HG03039 (cell line): ENCODE measurements around the gene LSM6.
A peak's percentile ranks its signal among the peaks of the same experiment; 100 is the strongest.

Experiments used
- ATAC-seq: cut with Tn5 transposase; IDR thresholded peaks from one replicate; pipeline ENCODE4 v1.9.1; 2021; ENCODE audit warnings: mild to moderate bottlenecking, moderate library complexity; ENCODE audit not compliant: unreplicated experiment

The LSM6 gene

GRCh38 chr4:146175541-146176453, at the start of gene LSM6:
TSS of gene LSM6 (plus strand) at chr4:146175718. CDS start at chr4:146182922, 7,204 bp downstream.
- ATAC-seq = peak; percentile 91

GRCh38 chr4:146132445-146132844, 43.1 kb upstream of the LSM6 start:
- peak; percentile 100 for ATAC-seq

DNA sequence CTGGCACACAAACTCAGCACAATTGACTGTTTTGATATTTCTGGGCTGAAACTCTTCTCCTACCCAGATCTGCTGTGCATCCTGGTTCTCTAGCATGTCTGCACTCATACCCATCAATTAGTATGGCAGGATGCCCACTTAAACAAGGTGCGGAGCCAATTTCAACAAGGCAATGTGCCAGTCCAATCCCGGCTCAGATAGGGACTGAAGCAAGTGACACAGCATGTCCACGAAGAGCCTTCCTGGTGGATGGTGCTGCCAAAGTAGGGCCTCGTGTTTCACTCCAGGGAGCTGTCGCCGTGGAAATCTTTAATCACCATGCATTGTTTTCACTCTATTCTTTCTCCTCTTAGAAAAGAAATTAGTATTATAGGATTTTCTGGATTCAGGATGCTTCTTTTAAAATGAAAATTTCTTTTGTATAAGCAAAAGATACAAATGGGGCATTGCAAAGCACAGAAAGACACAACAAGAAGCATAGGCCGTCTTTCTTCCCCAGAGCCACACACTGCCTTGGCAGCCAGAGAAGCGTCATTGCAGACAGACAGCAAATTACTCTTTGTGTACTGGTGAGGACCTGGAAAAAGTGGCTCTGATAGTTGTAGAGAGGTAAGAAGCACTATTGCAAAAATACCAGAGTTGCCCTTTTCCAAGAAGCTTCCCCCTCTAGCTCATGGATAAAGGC, 40.6 kb upstream of the LSM6 start:
- ATAC-seq = no peak

DNA sequence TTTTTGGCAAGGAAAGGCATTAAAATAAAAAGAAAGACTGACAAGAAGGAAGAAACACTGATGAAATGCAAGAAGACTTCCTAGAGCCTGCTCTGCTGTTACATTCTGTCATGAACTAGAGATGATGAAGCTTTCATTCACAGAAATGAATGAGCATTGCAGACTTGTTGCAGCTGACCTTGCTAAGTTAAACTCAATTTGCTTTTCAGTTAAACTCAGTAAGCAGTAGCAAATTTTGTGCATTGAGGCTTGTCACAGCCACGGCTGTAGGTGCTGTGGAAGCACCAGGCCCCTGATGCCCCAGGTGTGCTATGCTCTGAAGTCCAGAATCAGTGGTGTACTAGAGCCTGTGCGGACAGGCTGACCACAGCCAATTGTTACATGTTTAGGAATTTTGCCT, 39.6 kb upstream of the LSM6 start:
- no peak for ATAC-seq

- no peak for ATAC-seq
These were observed 32.8 kb upstream of the LSM6 start for GRCh38 chr4:146142768-146143167.

DNA sequence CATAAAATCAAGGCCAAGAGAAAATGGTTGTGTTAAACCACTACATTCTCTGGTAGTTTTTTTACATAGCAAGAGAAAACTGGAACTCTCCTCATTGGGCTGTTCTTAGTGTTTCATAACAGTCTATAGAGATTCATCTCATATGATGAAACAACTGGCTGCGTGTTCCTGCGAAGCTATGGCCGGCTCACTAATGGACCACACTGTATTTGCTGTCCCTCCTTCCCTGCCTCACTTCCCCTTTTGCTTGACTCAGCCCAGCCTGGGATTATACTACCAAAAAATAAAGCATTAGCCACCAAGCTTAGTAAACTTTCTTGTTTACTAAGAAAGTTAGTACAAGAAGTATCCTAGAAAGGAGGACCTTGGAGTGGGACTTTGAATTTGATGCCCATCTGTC, 31.6 kb upstream of the LSM6 start:
- ATAC-seq = no peak

DNA sequence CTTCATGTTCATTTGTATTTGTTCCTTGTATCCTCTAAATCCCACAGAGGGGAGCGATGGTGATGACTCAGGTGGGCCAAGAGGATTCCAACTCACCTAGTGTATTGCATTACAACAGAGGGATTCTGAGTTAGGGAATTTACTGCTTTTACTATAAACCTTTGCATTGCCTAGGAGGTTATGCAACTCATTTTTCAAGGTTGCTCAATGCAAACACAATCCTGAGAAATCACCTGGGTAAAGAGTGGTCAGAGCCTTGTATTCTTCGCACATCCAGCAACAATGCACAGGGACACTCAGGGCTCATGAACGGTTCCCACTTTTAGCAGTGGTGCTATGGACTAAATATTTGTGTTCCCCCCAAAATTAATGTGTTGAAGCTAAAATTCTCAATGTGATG, 28.6 kb upstream of the LSM6 start:
- no peak for ATAC-seq

- ATAC-seq = no peak
These were observed 27.5 kb upstream of the LSM6 start for GRCh38 chr4:146148021-146148420.

DNA sequence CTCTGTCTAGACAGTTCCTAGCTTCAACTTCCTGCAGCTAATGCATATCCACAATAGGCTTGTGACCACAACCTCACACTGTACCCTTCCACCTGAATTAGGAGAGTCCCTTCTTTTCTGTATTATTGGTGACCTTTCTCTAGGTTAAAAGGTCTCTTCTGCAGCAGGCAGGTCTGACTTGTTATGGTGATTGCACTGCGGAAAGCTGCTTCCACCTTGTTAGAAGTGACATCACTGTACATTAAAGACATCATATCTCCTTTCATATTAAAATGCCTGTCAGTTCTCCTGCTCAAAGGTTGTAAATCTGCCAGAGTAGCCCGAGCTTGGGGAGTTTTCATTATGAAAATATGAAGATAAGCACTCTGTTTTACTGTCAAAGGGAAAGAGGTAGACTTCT, 21.5 kb upstream of the LSM6 start:
- ATAC-seq = no peak

DNA sequence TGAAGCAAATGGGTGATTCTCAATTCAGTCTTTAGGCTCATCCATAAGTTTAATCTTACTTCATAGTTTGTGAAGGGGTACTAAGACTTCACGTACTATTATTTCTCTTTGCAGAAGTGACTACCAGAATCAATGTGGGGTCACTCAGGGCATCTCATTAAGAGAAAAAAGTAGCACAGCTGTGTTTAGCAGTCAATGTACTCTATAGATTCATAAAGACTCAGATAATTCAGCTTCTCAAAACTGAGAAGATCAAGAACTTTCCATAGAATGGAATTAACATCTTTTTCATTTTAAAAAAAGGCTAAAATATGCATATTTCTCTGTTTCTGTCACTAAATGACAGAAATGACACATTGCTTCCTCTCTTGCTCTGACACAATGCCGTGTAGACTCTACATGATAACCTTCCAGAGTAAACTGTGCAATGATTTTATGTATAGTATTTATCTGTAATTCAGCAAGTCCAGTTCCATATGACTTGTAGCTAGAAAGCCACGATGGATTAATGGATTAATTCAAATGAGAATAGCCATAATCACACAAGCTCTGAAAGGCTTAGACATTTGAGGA, 20.3 kb upstream of the LSM6 start:
- ATAC-seq = no peak

GRCh38 chr4:146158036-146158745, 17.3 kb upstream of the LSM6 start:
- ATAC-seq = no peak

DNA sequence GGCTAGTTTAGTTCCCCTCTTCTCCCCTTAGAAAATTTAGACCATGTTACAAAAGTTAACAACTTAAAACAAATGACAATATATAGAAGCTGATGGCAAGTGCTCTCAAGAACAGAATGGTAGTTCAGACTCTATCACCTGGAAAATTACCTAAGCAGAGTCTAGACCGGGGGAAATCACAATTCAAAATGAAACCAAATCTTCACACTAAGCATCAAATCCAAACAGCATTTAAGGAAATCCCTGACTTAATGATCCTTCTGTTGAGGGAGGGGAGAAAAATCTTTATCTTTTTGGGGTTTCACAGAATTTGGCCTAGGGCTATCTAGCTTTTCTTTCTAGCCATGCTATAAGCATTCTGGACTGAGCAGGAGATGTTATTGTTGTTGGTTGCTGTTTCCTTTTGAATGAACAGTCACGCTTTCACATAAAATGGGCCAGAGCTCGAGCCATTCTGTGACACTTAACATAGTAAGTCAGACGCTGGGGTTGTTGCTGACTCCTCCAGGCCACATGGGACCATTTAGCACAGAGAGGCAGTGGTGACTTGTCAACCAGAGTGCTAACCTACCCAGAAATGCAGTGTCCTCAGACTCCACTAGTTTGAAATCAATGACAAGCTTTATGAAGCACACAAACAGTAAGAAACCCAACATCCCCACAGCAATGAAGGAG, 16.0 kb upstream of the LSM6 start:
- peak; percentile 58 for ATAC-seq

- ATAC-seq = no peak
These were observed 14.3 kb upstream of the LSM6 start for GRCh38 chr4:146161243-146161642.

- ATAC-seq = no peak
These were observed 10.3 kb upstream of the LSM6 start for GRCh38 chr4:146165221-146165620.

DNA sequence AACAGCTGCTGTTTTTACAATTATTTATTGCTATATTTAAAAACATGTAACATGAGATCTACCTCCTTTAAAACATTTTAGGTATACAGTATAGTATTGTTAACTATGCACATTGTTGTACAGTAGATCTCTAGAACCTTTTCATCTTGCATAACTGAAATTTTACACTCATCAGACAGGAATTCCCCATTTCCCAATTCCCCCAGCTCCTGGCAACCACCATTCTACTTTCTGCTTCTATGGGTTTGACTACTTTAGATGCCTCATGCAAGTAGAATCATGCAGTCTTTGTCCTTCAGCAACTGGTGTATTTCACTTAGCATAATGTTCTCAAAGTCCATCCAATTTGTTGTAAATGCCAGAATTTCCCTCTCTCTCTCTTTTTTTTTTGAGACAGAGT, 9.7 kb upstream of the LSM6 start:
- ATAC-seq = no peak

DNA sequence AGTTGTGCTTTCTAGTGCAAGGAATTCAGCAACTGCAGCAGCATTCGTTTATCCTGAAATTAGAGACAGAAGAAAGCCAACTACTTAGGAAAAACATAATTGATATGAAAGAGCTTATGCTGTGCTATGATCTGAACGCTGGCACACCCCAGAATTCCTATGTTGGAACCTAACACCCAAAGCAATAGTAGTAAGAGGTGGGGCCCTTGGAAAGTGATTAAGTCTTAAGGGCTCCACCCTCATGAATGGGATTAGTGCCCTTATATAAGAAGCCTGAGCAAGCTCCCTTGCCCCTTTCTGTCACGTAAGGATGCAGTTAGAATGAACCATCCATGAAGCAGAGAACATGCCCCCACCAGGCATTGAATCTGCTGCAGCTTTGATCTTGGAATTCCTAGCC, 5.4 kb upstream of the LSM6 start:
- ATAC-seq = no peak

- ATAC-seq = no peak
These were observed 1.4 kb downstream of the LSM6 start for GRCh38 chr4:146176891-146177290.

GRCh38 chr4:146178126-146178525, 2.6 kb downstream of the LSM6 start:
- no peak for ATAC-seq

DNA sequence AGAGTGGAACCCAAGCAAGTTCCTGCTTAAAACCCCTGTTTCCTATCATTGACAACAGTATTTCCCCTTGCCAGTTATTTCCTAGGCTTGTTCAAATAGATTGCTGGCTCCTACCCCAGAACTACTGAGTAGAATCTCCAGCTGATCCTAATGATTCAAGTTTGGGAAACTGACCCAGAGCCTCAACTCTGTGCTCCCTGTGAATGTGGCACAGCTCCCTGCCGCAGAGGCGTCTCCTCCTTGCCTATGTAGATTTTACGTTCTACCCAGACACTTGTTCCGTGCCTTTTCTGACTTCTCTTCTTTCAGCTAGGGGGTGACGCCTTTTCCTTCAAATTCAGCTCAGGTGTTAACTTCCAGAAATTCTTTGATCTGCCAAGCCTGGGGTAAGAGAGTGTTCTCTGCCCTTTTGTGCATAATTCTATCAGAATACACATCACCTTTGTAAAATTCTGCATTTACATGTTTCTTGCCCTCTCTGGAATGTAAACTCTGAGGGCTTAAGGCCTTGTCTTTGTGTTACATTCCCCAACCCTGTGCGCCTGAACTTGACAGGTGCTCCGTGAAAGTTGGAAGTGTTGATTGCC, 4.4 kb downstream of the LSM6 start:
- no peak for ATAC-seq

GRCh38 chr4:146182443-146182842, 6.9 kb downstream of the LSM6 start:
- ATAC-seq = no peak
